ENCODE measurements around the gene ACAN. TPM values are rescaled to one million over a fixed set of nuclear protein-coding genes. Genes with fewer than 3 reads are reported as not detected.

ACAN gene
- total and polyA plus RNA-seq, 2 of the 8 experiments (the other 6 are each of a cell fraction or from before 2014, with no cell fraction given): 0.71 to 0.73 TPM

GRCh38 chr15:88788036-88788435 lies 15.2 kb upstream of the ACAN start (continued):
- TF ChIP-seq ATF3 (IDR thresholded peaks at IDR 0.05; ENCODE audit: insufficient read depth, low read depth, low read length) (no peak), GABPA (IDR thresholded peaks at IDR 0.05; ENCODE audit: borderline replicate concordance, insufficient read depth, low read length) (no peak), SAP30 (IDR thresholded peaks at IDR 0.05; ENCODE audit: insufficient read depth, insufficient replicate concordance, low read length) (no peak), GTF2F1 (IDR thresholded peaks at IDR 0.05; ENCODE audit: borderline replicate concordance, low read depth, low read length) (no peak), RAD21 (IDR thresholded peaks at IDR 0.05 in 1 of 2, conservative IDR thresholded peaks at IDR 0.05 in 1 of 2; ENCODE audit: low read depth in 2 of 2, low read length in 2 of 2) (no peak)
